HG03064 (cell line): ENCODE data around the gene CSNK1D.

ENCODE experiments used
- ATAC-seq: cut with Tn5 transposase; IDR thresholded peaks from one replicate; pipeline ENCODE4 v1.9.1; 2021; ENCODE audit warnings: low read depth; ENCODE audit not compliant: unreplicated experiment

Gene CSNK1D

DNA sequence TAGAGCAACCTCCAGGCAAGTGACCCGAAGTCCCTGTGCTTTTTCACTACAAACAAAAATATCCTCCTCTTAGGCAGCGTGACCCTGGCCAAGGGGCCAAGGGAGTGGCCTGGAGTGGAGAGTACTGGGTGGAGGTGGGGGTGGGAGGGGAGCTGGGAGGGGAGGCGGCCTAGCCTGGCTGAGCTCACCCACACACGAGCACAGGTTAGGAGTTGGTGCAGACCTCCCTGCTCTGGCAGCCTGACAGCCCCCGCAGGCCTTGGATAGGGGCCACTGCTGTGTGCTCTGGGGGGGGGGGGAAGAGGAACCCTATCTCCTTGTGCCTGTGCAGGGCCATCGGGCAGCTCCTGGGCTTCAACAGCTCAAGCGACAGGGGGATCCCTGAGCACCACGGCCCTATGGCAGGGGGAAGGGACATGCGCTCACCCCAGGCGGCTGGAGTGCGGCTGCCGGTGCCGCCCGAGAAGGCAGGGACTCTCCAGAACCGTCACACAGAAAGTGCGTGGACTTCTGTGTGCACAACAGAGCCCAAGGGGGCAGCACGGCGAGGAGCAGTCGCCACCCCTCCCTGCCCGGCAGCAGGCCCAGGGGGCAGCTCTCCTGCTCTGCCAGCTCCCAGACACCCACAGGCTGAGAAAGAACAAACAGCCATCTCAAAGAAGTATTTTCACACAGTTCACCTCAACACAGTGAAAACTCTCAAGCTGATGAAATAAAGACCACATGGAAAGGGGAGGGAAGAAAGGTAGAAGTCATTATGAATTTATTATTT lies 31.4 kb downstream of the CSNK1D start:
- no peak for ATAC-seq

GRCh38 chr17:82241183-82241925 lies 32.1 kb downstream of the CSNK1D start:
- ATAC-seq = no peak

GRCh38 chr17:82240506-82241182 lies 32.9 kb downstream of the CSNK1D start:
- ATAC-seq = no peak

- ATAC-seq = no peak
Observed at GRCh38 chr17:82239926-82240505, 33.5 kb downstream of the CSNK1D start.

DNA sequence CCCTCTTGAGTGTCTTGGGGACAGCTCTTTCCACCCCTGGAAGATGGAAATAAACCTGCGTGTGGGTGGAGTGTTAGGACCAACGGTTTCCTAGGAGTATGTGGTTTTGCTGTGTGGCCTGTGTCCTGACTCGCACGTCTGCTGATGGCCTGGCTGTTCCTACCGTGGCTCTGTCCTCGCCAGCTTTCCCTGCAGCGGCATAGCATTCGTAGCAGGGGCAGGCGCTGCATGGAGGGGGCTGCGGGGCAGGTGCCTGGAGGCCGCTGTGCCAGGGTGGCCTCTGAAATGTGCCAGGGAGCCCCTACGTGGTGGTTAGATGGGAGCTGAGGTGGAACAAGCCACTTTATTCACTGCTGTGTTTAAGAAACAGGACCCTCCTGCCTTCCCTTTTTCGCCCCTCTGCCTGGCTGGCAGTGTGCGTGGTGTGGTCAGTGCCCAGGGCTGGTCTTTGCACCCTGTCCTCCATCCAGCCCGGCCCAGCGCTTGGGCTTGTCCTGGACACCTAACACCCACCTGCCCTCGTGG lies 34.0 kb downstream of the CSNK1D start:
- no peak for ATAC-seq

GRCh38 chr17:82238472-82239201 lies 34.9 kb downstream of the CSNK1D start:
- ATAC-seq = no peak

GRCh38 chr17:82237746-82238471 lies 35.6 kb downstream of the CSNK1D start:
- no peak for ATAC-seq

DNA sequence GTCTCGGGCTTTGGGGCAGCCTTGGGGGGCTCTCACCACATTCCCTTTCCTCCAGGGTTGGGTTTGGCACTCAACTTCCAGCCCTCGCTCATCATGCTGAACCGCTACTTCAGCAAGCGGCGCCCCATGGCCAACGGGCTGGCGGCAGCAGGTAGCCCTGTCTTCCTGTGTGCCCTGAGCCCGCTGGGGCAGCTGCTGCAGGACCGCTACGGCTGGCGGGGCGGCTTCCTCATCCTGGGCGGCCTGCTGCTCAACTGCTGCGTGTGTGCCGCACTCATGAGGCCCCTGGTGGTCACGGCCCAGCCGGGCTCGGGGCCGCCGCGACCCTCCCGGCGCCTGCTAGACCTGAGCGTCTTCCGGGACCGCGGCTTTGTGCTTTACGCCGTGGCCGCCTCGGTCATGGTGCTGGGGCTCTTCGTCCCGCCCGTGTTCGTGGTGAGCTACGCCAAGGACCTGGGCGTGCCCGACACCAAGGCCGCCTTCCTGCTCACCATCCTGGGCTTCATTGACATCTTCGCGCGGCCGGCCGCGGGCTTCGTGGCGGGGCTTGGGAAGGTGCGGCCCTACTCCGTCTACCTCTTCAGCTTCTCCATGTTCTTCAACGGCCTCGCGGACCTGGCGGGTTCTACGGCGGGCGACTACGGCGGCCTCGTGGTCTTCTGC lies 36.3 kb downstream of the CSNK1D start:
- no peak for ATAC-seq

GRCh38 chr17:82236142-82236971 lies 37.1 kb downstream of the CSNK1D start:
- no peak for ATAC-seq

- no peak for ATAC-seq
Observed at GRCh38 chr17:82235775-82236141, 37.7 kb downstream of the CSNK1D start.

GRCh38 chr17:82235056-82235774 lies 38.3 kb downstream of the CSNK1D start:
- ATAC-seq = no peak

GRCh38 chr17:82234211-82235055 lies 39.1 kb downstream of the CSNK1D start:
- no peak for ATAC-seq

- no peak for ATAC-seq
Observed at GRCh38 chr17:82232876-82233785, 40.4 kb downstream of the CSNK1D start.

- no peak for ATAC-seq
Observed at GRCh38 chr17:82232322-82232820, 41.1 kb downstream of the CSNK1D start.

DNA sequence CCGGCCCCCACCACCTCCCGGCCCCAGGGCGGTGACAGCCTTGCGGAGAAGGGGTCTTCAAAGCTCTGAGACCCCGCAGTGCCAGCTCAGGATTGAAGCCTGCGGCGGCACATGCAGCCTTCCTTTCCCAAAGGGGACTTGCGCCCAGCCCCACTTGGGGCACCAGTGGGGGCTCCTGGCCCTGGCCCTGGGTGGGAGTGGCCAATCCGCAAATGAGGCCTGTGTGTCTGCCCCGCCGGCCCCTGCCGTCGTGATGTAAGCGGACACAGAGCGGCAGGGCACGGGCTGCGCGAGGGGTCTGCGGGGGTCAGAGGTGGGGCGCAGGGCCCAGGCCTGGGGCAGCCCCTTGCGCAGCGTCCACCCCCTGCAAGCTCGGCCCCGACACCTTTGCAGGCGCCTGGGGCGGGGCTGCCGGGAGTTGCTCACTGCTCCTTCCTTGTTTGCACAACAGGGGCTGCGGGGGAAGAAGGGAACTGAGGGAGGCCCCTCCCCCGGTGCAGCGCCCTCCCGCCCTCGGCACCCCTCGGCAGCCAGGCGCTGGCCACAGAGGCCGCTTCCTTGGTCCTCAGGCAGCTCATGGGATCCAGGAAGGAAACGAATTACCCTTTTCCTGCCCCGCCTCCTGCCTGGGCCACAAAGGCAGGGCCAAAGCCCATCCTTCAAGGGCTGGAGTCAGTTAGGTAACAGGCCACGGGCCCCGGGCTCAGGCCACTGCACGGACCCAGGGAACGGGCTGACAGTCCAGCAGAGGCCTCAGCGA lies 41.8 kb downstream of the CSNK1D start:
- ATAC-seq = no peak
